Measurements from ENCODE around the gene SLC23A1.
A peak's percentile ranks its signal among the peaks of the same experiment; 100 is the strongest.
"Not testable (repeated sequence)": the region's sequence is repeated elsewhere in the genome, so short reads cannot be mapped to it uniquely, and the experiment has no call there.

Gene SLC23A1

GRCh38 chr5:139369181-139369580 is 13.9 kb downstream of the SLC23A1 start:
- no peak for DNase-seq (ENCODE audit: low read depth)

GRCh38 chr5:139368613-139369012 is 14.5 kb downstream of the SLC23A1 start:
- DNase-seq (ENCODE audit: low read depth) = no peak

- DNase-seq (ENCODE audit: low read depth) = no peak
These were observed 18.6 kb downstream of the SLC23A1 start for GRCh38 chr5:139364466-139364865.

- DNase-seq (ENCODE audit: low read depth) = no peak
These were observed 19.2 kb downstream of the SLC23A1 start for GRCh38 chr5:139363937-139364336.

- DNase-seq (ENCODE audit: low read depth) = no peak
These were observed 21.2 kb downstream of the SLC23A1 start for GRCh38 chr5:139361835-139362429.

- DNase-seq (ENCODE audit: low read depth) = no peak
These were observed 22.7 kb downstream of the SLC23A1 start for GRCh38 chr5:139360384-139360783.

GRCh38 chr5:139358064-139358463 is 25.0 kb downstream of the SLC23A1 start:
- no peak for DNase-seq (ENCODE audit: low read depth)

- not testable (repeated sequence) for DNase-seq (ENCODE audit: low read depth)
These were observed 27.2 kb downstream of the SLC23A1 start for GRCh38 chr5:139355900-139356299.

GRCh38 chr5:139354186-139354585 is 28.9 kb downstream of the SLC23A1 start:
- no peak for DNase-seq (ENCODE audit: low read depth)

- not testable (repeated sequence) for DNase-seq (ENCODE audit: low read depth)
These were observed 35.2 kb downstream of the SLC23A1 start for GRCh38 chr5:139347863-139348262.

- not testable (repeated sequence) for DNase-seq (ENCODE audit: low read depth)
These were observed 37.7 kb downstream of the SLC23A1 start for GRCh38 chr5:139345442-139345841.

- no peak for DNase-seq (ENCODE audit: low read depth)
These were observed 38.9 kb downstream of the SLC23A1 start for GRCh38 chr5:139344177-139344576.

GRCh38 chr5:139343476-139343875 is 39.6 kb downstream of the SLC23A1 start:
- DNase-seq (ENCODE audit: low read depth) = no peak

GRCh38 chr5:139342423-139342723 is 40.7 kb downstream of the SLC23A1 start:
- DNase-seq (ENCODE audit: low read depth) = no peak

GRCh38 chr5:139341689-139342422 is 41.2 kb downstream of the SLC23A1 start, which contains the start of gene PAIP2:
TSS of gene PAIP2 (plus strand) at chr5:139341854. CDS start at chr5:139363785, 21,931 bp downstream.
- DNase-seq (ENCODE audit: low read depth) = peak; percentile 96

- no peak for DNase-seq (ENCODE audit: low read depth)
These were observed 41.9 kb downstream of the SLC23A1 start for GRCh38 chr5:139341187-139341688.

GRCh38 chr5:139340051-139340450 is 43.0 kb downstream of the SLC23A1 start:
- DNase-seq (ENCODE audit: low read depth) = no peak

- DNase-seq (ENCODE audit: low read depth) = no peak
These were observed 47.3 kb downstream of the SLC23A1 start for GRCh38 chr5:139335811-139336210.
